Prostate gland (tissue), 2 donors: Measurements from ENCODE around the gene PPP1R14C. TPM values are rescaled to one million over a fixed set of nuclear protein-coding genes. Genes with fewer than 3 reads are reported as not detected.

Experiments used
- DNase-seq: peaks from one replicate; pipeline ENCODE4 v3.0.0-alpha.2; 2019; ENCODE audit warnings: low spot score
- H3K27ac ChIP-seq, 2 donors: fragments of 200-600 bp; sonication (generic); 2 replicates each; pipeline ENCODE4 v1.5.1; 2017 to 2019
- H3K27me3 ChIP-seq: fragments of 200-600 bp; sonication (generic); replicated peaks from 2 replicates; pipeline ENCODE4 v1.5.1; 2019; ENCODE audit not compliant: insufficient read depth
- H3K36me3 ChIP-seq, 2 donors: fragments of 200-600 bp; sonication (generic); 1 replicate in 1 of 2; 2 replicates in 1 of 2; pipeline versions ENCODE4 v1.5.1 to v1.8.1; 2017 to 2019
- H3K4me1 ChIP-seq: fragments of 200-600 bp; sonication (generic); replicated peaks from 2 replicates; pipeline ENCODE4 v1.5.1; 2019
- H3K4me3 ChIP-seq, 2 donors: fragments of 200-600 bp; sonication (generic); 2 replicates each; pipeline ENCODE4 v1.5.1; 2017 to 2019
- H3K9me3 ChIP-seq: fragments of 200-600 bp; sonication (generic); 2 replicates; pipeline ENCODE4 v1.5.1; 2017
- CTCF ChIP-seq, 4 experiments: fragments of 200-600 bp in 2 of 4; fragments of 450-650 bp in 2 of 4; sonication (generic) in 2 of 4; IDR thresholded peaks; 1 replicate in 3 of 4; 2 replicates in 1 of 4; pipeline ENCODE4 v1.5.1; 2016 to 2019; ENCODE audit warnings: antibody characterized with exemption in 4 of 4, mild to moderate bottlenecking in 2 of 4, moderate library complexity in 2 of 4
- POLR2A ChIP-seq: fragments of 450-650 bp; IDR thresholded peaks from one replicate; pipeline ENCODE4 v1.6.1; 2016; ENCODE audit warnings: antibody characterized with exemption, mild to moderate bottlenecking
- POLR2AphosphoS5 ChIP-seq: sonication (generic); formaldehyde crosslinking; IDR thresholded peaks from one replicate; pipeline ENCODE4 v1.6.1; 2017; ENCODE audit warnings: antibody characterized with exemption
- WGBS: methylation state at CpG from one replicate; pipeline ENCODE4 v1.1.5; 2018; 5-methylcytosine and 5-hydroxymethylcytosine counted together
- intact Hi-C: fragments of 100-400 bp; cut with DNase I; formaldehyde crosslinking; loops from one replicate; pipeline ENCODE4 v1.14.2; 2022
- total RNA-seq, 2 donors: library from RNA; depleted of rRNA; stranded (reverse); fragments of >200 nt; gene quantifications; one replicate each; pipeline ENCODE4 v1.1.0, GENCODE V29; 2016

Gene PPP1R14C
- total RNA-seq, 2 donors from 2014 or later = 3.4 to 14.8 TPM

DNA sequence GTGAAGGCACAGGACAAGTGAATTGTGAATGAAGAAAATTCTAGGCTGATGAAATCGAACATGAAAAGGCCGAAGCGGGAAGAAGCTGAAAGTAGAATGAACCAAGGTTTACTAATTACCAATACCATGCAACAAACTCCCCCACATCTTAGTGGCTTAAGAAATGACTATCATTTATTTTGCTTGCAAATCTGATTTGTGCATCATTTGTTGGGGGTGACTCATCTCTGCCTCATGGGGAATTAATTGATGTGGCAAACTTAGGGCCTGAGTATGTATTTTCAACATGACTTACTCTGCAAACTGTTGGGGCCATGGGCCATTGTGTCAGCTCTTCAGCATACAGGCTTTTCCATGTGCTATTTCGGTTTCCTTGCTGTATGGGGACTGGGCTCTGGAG lies 26.8 kb downstream of the PPP1R14C start:
- H3K27ac ChIP-seq = no peak overlapping the region
- H3K36me3 ChIP-seq = no peaks in the 10 kb centered on the region
- H3K9me3 ChIP-seq = no peaks in the 10 kb centered on the region
- intact Hi-C loops = no loop called here
- H3K4me3 ChIP-seq = no peak overlapping the region
- no peaks in the 10 kb centered on the region for H3K4me1 ChIP-seq
- H3K27me3 ChIP-seq = no peaks in the 10 kb centered on the region
- TF ChIP-seq CTCF (IDR thresholded peaks at IDR 0.05) (no peak), POLR2A (no peak), POLR2AphosphoS5 (no peak)
- 87% methylated on average over 4 of the region's 4 CpGs for WGBS
- DNase-seq = no peak

DNA sequence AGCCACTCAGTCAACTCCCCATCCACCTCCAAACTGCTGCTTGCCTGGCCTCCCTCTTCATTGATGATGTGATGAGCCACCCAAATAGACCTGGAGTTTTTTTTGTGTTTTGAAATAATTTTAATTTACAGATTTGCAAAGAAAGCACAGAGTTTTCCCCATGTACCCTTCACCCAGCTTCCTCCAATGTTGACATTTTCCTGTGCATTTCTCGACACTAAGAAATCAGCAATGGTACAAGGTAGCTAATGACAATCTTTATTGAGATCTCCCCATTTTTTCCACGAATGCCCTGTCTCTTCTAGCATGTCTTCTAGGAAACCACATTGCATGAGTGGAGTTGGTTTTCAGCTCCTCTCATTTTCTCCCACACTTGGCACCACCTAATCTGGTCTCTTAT lies 30.1 kb downstream of the PPP1R14C start:
- 84% methylated on average over 2 of the region's 2 CpGs for WGBS
- Histone ChIP-seq H3K27ac (no peak overlapping the region), H3K9me3 (no peaks in the 10 kb centered on the region), H3K27me3 (no peaks in the 10 kb centered on the region), H3K4me1 (no peaks in the 10 kb centered on the region), H3K4me3 (no peak overlapping the region), H3K36me3 (no peaks in the 10 kb centered on the region)
- no peak for DNase-seq
- intact Hi-C loops = no loop called here
- TF ChIP-seq POLR2AphosphoS5 (no peak), POLR2A (no peak), CTCF (IDR thresholded peaks at IDR 0.05) (no peak)

DNA sequence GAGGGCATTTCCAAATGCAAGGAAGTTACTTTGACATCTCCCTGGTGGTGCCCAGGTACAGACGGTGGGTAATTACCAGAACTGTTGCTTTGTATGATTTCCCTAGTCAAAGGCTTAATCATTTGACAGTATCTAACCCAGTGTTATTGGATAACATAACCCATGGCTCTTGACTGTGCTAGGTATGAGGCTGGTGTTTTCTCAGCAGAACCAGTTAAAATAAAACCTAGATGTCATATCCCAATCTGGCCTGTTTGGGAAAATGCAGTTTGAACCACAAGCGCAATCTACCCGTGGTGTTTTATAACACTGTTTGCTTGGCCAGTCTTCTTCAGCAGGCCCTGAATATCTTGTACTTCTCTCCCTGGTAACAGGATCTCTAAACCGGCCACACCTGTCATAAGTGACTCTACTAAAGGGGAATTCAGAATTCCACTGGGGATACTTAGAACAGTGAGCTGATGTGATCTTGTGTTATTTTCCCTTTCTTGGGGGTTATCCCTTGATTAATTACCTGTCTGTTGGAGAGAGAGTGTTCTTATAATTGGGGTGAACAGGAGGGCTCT lies 32.8 kb downstream of the PPP1R14C start:
- intact Hi-C loops = no loop called here

DNA sequence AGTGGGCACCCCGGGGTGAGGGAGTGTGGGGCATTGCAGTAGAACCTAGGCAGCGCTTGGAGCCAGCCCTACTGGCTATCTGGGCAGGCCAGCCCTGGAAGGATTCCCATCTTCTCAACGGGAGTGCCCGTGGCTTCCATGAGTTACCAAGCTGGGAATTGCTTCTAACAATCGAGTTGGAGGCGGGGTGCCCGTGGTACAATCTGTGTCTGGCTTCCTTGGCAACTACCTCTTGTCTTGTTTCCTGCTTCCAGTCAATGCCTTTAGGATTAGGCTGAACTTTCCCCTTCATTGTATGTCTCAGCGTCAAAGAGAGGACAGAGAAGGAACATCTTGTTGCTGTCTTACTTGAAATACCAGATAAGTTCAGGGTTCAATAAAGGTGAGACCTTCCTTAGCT lies 33.3 kb downstream of the PPP1R14C start:
- no peak for DNase-seq
- no peak overlapping the region for H3K27ac ChIP-seq
- WGBS = 56% methylated on average over 8 of the region's 8 CpGs

More for the DNA sequence above, 32.8 kb downstream of the PPP1R14C start:
- H3K4me1 ChIP-seq = no peaks in the 10 kb centered on the region
- no peaks in the 10 kb centered on the region for H3K36me3 ChIP-seq
- WGBS = 69% methylated on average over 4 of the region's 4 CpGs
- H3K27me3 ChIP-seq = no peaks in the 10 kb centered on the region
- TF ChIP-seq CTCF (IDR thresholded peaks at IDR 0.05) (no peak), POLR2A (no peak), POLR2AphosphoS5 (no peak)
- DNase-seq = no peak
- no peak overlapping the region for H3K4me3 ChIP-seq
- no peaks in the 10 kb centered on the region for H3K9me3 ChIP-seq
- no peak overlapping the region for H3K27ac ChIP-seq

More for the DNA sequence above, 33.3 kb downstream of the PPP1R14C start:
- Histone ChIP-seq H3K4me1 (no peaks in the 10 kb centered on the region), H3K9me3 (no peaks in the 10 kb centered on the region), H3K4me3 (no peak overlapping the region), H3K36me3 (no peaks in the 10 kb centered on the region), H3K27me3 (no peaks in the 10 kb centered on the region)
- TF ChIP-seq POLR2A (no peak), POLR2AphosphoS5 (no peak), CTCF (IDR thresholded peaks at IDR 0.05) (no peak)
- intact Hi-C loops = no loop called here
